ENCODE results near the gene AKTIP.

DNA sequence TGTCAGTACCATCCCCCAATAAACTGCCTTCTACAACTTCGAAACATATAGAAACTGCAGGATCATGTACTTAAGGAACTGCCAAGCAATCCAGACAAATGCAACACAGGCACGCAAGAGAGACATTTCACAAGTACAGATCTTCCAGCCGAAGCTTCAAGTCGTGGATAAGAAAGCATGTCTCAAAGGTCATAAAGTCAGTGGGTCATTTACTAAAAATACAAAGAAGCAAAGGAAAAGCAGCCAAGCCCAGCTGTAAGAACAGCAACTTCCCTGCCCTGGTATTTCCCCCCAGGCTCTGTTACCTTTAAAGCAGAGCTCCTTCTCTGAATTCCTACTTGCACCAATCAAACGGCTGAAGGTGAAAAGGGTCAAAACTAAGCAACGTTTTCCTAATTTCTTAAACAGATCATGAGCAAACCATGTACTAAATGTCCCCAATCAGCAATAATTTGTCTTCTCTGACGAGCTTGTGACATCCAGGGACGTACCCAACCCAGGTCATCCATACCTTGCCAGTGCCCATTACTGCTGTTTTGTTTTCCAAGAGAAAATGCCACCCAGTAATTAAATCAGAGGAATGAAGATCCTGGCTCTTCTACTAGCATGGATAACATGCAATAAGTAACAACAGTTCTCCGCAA, 1.7 kb downstream of the AKTIP start:
- TF ChIP-seq, protein P1, sequence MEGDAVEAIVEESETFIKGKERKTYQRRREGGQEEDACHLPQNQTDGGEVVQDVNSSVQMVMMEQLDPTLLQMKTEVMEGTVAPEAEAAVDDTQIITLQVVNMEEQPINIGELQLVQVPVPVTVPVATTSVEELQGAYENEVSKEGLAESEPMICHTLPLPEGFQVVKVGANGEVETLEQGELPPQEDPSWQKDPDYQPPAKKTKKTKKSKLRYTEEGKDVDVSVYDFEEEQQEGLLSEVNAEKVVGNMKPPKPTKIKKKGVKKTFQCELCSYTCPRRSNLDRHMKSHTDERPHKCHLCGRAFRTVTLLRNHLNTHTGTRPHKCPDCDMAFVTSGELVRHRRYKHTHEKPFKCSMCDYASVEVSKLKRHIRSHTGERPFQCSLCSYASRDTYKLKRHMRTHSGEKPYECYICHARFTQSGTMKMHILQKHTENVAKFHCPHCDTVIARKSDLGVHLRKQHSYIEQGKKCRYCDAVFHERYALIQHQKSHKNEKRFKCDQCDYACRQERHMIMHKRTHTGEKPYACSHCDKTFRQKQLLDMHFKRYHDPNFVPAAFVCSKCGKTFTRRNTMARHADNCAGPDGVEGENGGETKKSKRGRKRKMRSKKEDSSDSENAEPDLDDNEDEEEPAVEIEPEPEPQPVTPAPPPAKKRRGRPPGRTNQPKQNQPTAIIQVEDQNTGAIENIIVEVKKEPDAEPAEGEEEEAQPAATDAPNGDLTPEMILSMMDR (IDR thresholded peaks at IDR 0.05), result no peak
- TF ChIP-seq POLR2AphosphoS5 (IDR thresholded peaks at IDR 0.05) (no peak), POLR2A (IDR thresholded peaks at IDR 0.05) (no peak)

Data from transverse colon (tissue), 4 donors.